Chondrocyte (in vitro differentiated cells): Measurements from ENCODE around the gene FAM193A. TPM values are rescaled to one million over a fixed set of nuclear protein-coding genes. Genes with fewer than 3 reads are reported as not detected.
A peak's percentile ranks its signal among the peaks of the same experiment; 100 is the strongest.
"Not testable (repeated sequence)": the region's sequence is repeated elsewhere in the genome, so short reads cannot be mapped to it uniquely, and the experiment has no call there.

ENCODE experiments used
- DNase-seq: peaks from one replicate; pipeline ENCODE4 v3.0.0; 2021; ENCODE audit warnings: mixed read lengths, low spot score
- H3K27ac Mint-ChIP-seq: one replicate; pipeline ENCODE4 v1.8.0; 2021; ENCODE audit warnings: mild to moderate bottlenecking, moderate library complexity, mixed read lengths; ENCODE audit not compliant: unreplicated experiment
- H3K27me3 Mint-ChIP-seq: 2 replicates; pipeline ENCODE4 v1.8.0; 2021; ENCODE audit warnings: low read depth, mixed read lengths
- H3K36me3 Mint-ChIP-seq: 2 replicates; pipeline ENCODE4 v1.8.0; 2021; ENCODE audit warnings: low read depth, mixed read lengths
- H3K4me1 Mint-ChIP-seq: 2 replicates; pipeline ENCODE4 v1.8.0; 2021; ENCODE audit warnings: low read depth, mild to moderate bottlenecking, mixed read lengths
- H3K4me3 Mint-ChIP-seq: one replicate; pipeline ENCODE4 v1.8.0; 2021; ENCODE audit warnings: mild to moderate bottlenecking, moderate library complexity, mixed read lengths; ENCODE audit not compliant: unreplicated experiment
- H3K9me3 Mint-ChIP-seq: 2 replicates; pipeline ENCODE4 v1.8.0; 2021; ENCODE audit warnings: low read depth, mixed read lengths
- CTCF ChIP-seq: fragments of 200-600 bp; sonication (generic); IDR thresholded peaks from 2 replicates; pipeline ENCODE4 v1.5.0; 2021; ENCODE audit warnings: antibody characterized with exemption, mild to moderate bottlenecking, moderate library complexity
- total RNA-seq: library from RNA; stranded (reverse); gene quantifications from 3 replicates; pipeline ENCODE4 v1.2.1, GENCODE V29; 2021

Gene FAM193A
- total RNA-seq, 1 donor from 2014 or later, result 24.9 TPM

GRCh38 chr4:2545321-2546013, 9.0 kb downstream of the FAM193A start:
- H3K27ac Mint-ChIP-seq, result no peak overlapping the region
- DNase-seq, result peak; percentile 13
- TF ChIP-seq CTCF, result no peak
- H3K27me3 Mint-ChIP-seq, result no peaks in the 10 kb centered on the region
- no peaks in the 10 kb centered on the region for H3K9me3 Mint-ChIP-seq
- H3K4me3 Mint-ChIP-seq, result no peak overlapping the region
- no peaks in the 10 kb centered on the region for H3K36me3 Mint-ChIP-seq
- H3K4me1 Mint-ChIP-seq, result peaks cover 12% of the 10 kb centered on the region

GRCh38 chr4:2546286-2546823, 9.9 kb downstream of the FAM193A start:
- Mint-ChIP-seq H3K27me3 (no peaks in the 10 kb centered on the region), H3K9me3 (no peaks in the 10 kb centered on the region), H3K27ac (no peak overlapping the region), H3K4me3 (no peak overlapping the region), H3K4me1 (peaks cover 14% of the 10 kb centered on the region), H3K36me3 (no peaks in the 10 kb centered on the region)
- no peak for DNase-seq
- no peak for TF ChIP-seq CTCF

GRCh38 chr4:2546961-2547691, 10.7 kb downstream of the FAM193A start:
- H3K9me3 Mint-ChIP-seq, H3K27ac Mint-ChIP-seq, H3K4me3 Mint-ChIP-seq, H3K36me3 Mint-ChIP-seq, H3K27me3 Mint-ChIP-seq: not testable (repeated sequence)
- DNase-seq, result peak; percentile 13
- H3K4me1 Mint-ChIP-seq, result peaks cover 16% of the 10 kb centered on the region

- Mint-ChIP-seq H3K4me1 (peaks cover 22% of the 10 kb centered on the region), H3K27ac (peak overlapping the region; percentile 54), H3K4me3 (no peak overlapping the region), H3K9me3 (no peaks in the 10 kb centered on the region), H3K27me3 (no peaks in the 10 kb centered on the region), H3K36me3 (no peaks in the 10 kb centered on the region)
- TF ChIP-seq CTCF, result no peak
- DNase-seq, result no peak
Measured at GRCh38 chr4:2551118-2551517, 14.7 kb downstream of the FAM193A start.

- no peak overlapping the region for H3K4me3 Mint-ChIP-seq
- no peaks in the 10 kb centered on the region for H3K27me3 Mint-ChIP-seq
Measured at GRCh38 chr4:2552806-2553205, 16.4 kb downstream of the FAM193A start.

More at GRCh38 chr4:2552806-2553205, 16.4 kb downstream of the FAM193A start:
- Mint-ChIP-seq H3K4me1 (peaks cover 19% of the 10 kb centered on the region), H3K36me3 (no peaks in the 10 kb centered on the region), H3K9me3 (no peaks in the 10 kb centered on the region), H3K27ac (no peak overlapping the region)
- TF ChIP-seq CTCF, result no peak
- DNase-seq, result peak; percentile 11
